Fibroblast of lung (primary cell): ENCODE data around the gene KIF15. TPM values are rescaled to one million over a fixed set of nuclear protein-coding genes. Genes with fewer than 3 reads are reported as not detected.
A peak's percentile ranks its signal among the peaks of the same experiment; 100 is the strongest.
"Not testable (repeated sequence)": the region's sequence is repeated elsewhere in the genome, so short reads cannot be mapped to it uniquely, and the experiment has no call there.

Experiments
- DNase-seq, 2 donors: peaks; one replicate each; pipeline versions ENCODE4 v3.0.0 to v3.0.0-alpha.2; 2010; ENCODE audit warnings: low read depth in 2 of 2
- H2AFZ ChIP-seq: 2 replicates; pipeline ENCODE4 v1.5.1; 2012; ENCODE audit warnings: low read length, control low read depth, inconsistent platforms
- H3K27ac ChIP-seq: 2 replicates; pipeline ENCODE4 v1.5.1; 2011; ENCODE audit warnings: low read length, control low read depth; ENCODE audit not compliant: insufficient read depth
- H3K27me3 ChIP-seq: 2 replicates; pipeline ENCODE4 v1.5.1; 2011; ENCODE audit warnings: mild to moderate bottlenecking, low read length; ENCODE audit not compliant: control insufficient read depth, insufficient read depth
- H3K36me3 ChIP-seq: 2 replicates; pipeline ENCODE4 v1.5.1; 2011; ENCODE audit warnings: low read length; ENCODE audit not compliant: control insufficient read depth, insufficient read depth
- H3K4me1 ChIP-seq: 2 replicates; pipeline ENCODE4 v1.5.1; 2011; ENCODE audit warnings: low read length; ENCODE audit not compliant: control insufficient read depth, insufficient read depth; ENCODE audit errors: extremely low read depth
- H3K4me2 ChIP-seq: 2 replicates; pipeline ENCODE4 v1.5.1; 2011; ENCODE audit warnings: low read length, control low read depth; ENCODE audit not compliant: insufficient read depth; ENCODE audit errors: extremely low read depth
- H3K4me3 ChIP-seq, 4 experiments: fragments of 200-600 bp in 1 of 4; sonication (generic) in 1 of 4; replicated peaks in 1 of 4; 2 replicates each; pipeline ENCODE4 v1.5.1; 2011 to 2016; ENCODE audit warnings: low read length in 4 of 4, low read depth in 3 of 4, mild to moderate bottlenecking in 3 of 4, control low read depth in 2 of 4, inconsistent platforms in 1 of 4, mixed read lengths in 1 of 4; ENCODE audit not compliant: insufficient read depth in 1 of 4; ENCODE audit errors: control extremely low read depth in 1 of 4
- H3K79me2 ChIP-seq: 2 replicates; pipeline ENCODE4 v1.5.1; 2012; ENCODE audit warnings: mild to moderate bottlenecking, low read length, inconsistent platforms; ENCODE audit not compliant: control insufficient read depth, insufficient read depth
- H3K9ac ChIP-seq: 2 replicates; pipeline ENCODE4 v1.5.1; 2011; ENCODE audit warnings: mild to moderate bottlenecking, low read length, control low read depth; ENCODE audit not compliant: insufficient read depth
- H3K9me3 ChIP-seq: 2 replicates; pipeline ENCODE4 v1.5.1; 2012; ENCODE audit warnings: low read depth, low read length; ENCODE audit not compliant: control insufficient read depth, insufficient read depth
- H4K20me1 ChIP-seq: 2 replicates; pipeline ENCODE4 v1.5.1; 2011; ENCODE audit warnings: low read length; ENCODE audit not compliant: control insufficient read depth, insufficient read depth; ENCODE audit errors: extremely low read depth
- EZH2 ChIP-seq: IDR thresholded peaks from 2 replicates; pipeline ENCODE4 v1.5.1; 2012; ENCODE audit warnings: low read length, control low read depth, mild to moderate bottlenecking; ENCODE audit errors: missing control alignments
- polyA plus RNA-seq, 2 donors: library from polyadenylated mRNA; depleted of rRNA in 1 of 2; stranded (reverse) in 1 of 2; unstranded in 1 of 2; fragments of >200 nt; gene quantifications; 2 replicates each; pipeline ENCODE4 v1.2.1, GENCODE V29; 2011 to 2012; ENCODE audit warnings: missing spikeins in 1 of 2
- total RNA-seq: library from RNA; depleted of rRNA; stranded (reverse); fragments of >200 nt; gene quantifications from 2 replicates; pipeline ENCODE4 v1.2.1, GENCODE V29; 2014
- TF ChIP-seq, protein P1 (sequence below), 2 donors: IDR thresholded peaks in 1 of 2; conservative IDR thresholded peaks in 1 of 2; 1 replicate in 1 of 2; 2 replicates in 1 of 2; pipeline ENCODE4 v1.5.1; 2011 to 2012; ENCODE audit warnings: low read length in 2 of 2, control low read depth in 1 of 2, inconsistent platforms in 1 of 2, low read depth in 1 of 2, mild to moderate bottlenecking in 1 of 2

KIF15 gene
- total and polyA plus RNA-seq, 2 donors (not counting 1 experiment from before 2014, with no cell fraction given) = 3.1 to 3.8 TPM

GRCh38 chr3:44842376-44842775 is 80.8 kb downstream of the KIF15 start:
- no peaks in the 10 kb centered on the region for H4K20me1 ChIP-seq
- DNase-seq = peak in 1 of 2 donors; percentile 7

DNA sequence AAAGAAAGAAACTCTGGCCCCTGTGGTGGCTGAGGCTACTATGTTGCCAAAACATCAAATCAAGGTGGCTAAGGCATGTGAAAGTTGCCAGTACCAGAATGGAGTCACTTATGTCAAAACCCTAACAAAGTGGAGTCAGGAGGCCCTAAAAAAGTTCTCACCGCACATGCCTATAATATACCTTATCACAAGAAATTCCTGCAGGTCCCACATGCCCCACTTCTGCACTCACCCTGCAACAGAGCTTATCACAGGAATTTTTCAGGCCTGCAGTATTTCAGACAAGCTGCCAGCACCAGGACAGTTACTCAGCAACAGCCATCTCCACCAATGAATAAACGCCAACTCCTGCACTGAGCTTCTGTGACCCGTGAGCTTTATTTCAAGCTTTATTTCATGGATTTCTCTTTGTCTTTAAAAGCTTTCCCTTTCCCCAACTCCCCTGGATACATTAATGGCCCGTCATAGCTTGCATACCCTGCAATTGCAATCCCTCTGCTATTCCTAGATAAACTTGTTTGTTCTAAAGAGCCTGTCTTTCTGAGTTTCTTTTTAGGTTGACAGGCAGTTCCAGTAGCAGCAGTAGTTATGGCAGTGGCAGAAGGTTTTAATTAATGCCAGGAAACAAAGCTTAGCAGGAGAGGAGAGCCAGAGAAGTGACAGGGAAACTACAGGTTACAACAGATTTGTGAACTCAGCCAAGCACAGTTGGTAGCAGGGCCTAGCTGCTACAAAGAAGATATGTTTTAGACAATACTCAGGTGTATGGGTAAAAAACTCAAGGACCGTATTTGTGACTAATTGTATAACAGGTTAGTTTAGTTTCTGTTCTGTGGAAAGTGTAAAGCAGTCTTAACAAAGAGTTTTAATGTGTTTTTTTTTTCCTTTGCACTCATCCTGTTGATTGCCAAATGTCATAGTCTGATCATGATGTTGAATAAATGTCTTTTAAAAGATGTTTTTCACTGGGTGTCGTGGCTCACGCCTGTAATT is 84.2 kb downstream of the KIF15 start:
- Histone ChIP-seq H3K9ac (no peak overlapping the region), H2AFZ (no peak overlapping the region), H3K4me2 (no peak overlapping the region), H4K20me1 (no peaks in the 10 kb centered on the region), H3K79me2 (no peaks in the 10 kb centered on the region), H3K27ac (no peak overlapping the region), H3K4me3 (no peak overlapping the region), H3K36me3 (no peaks in the 10 kb centered on the region), H3K9me3 (no peaks in the 10 kb centered on the region), H3K4me1 (no peaks in the 10 kb centered on the region), H3K27me3 (no peaks in the 10 kb centered on the region)
- DNase-seq = peak in 1 of 2 donors; percentile 88
- TF ChIP-seq, protein P1, sequence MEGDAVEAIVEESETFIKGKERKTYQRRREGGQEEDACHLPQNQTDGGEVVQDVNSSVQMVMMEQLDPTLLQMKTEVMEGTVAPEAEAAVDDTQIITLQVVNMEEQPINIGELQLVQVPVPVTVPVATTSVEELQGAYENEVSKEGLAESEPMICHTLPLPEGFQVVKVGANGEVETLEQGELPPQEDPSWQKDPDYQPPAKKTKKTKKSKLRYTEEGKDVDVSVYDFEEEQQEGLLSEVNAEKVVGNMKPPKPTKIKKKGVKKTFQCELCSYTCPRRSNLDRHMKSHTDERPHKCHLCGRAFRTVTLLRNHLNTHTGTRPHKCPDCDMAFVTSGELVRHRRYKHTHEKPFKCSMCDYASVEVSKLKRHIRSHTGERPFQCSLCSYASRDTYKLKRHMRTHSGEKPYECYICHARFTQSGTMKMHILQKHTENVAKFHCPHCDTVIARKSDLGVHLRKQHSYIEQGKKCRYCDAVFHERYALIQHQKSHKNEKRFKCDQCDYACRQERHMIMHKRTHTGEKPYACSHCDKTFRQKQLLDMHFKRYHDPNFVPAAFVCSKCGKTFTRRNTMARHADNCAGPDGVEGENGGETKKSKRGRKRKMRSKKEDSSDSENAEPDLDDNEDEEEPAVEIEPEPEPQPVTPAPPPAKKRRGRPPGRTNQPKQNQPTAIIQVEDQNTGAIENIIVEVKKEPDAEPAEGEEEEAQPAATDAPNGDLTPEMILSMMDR (conservative IDR thresholded peaks at IDR 0.05 in 1 of 2, IDR thresholded peaks at IDR 0.05 in 1 of 2; ENCODE audit: low read depth in 1 of 2, low read length in 2 of 2) = no peak
- no peak for TF ChIP-seq EZH2

More at GRCh38 chr3:44842376-44842775, 80.8 kb downstream of the KIF15 start:
- no peaks in the 10 kb centered on the region for H3K4me1 ChIP-seq
- H3K4me3 ChIP-seq = no peak overlapping the region
- no peaks in the 10 kb centered on the region for H3K27me3 ChIP-seq
- TF ChIP-seq, protein P1 (conservative IDR thresholded peaks at IDR 0.05 in 1 of 2, IDR thresholded peaks at IDR 0.05 in 1 of 2; ENCODE audit: low read depth in 1 of 2, low read length in 2 of 2) = no peak
- no peak for TF ChIP-seq EZH2
- H3K27ac ChIP-seq = no peak overlapping the region
- H3K36me3 ChIP-seq = no peaks in the 10 kb centered on the region
- H2AFZ ChIP-seq = no peak overlapping the region
- no peaks in the 10 kb centered on the region for H3K9me3 ChIP-seq
- no peak overlapping the region for H3K4me2 ChIP-seq
- H3K79me2 ChIP-seq = no peaks in the 10 kb centered on the region
- no peak overlapping the region for H3K9ac ChIP-seq

- Histone ChIP-seq H3K36me3 (no peaks in the 10 kb centered on the region), H3K9me3 (no peaks in the 10 kb centered on the region), H3K4me2 (no peak overlapping the region), H2AFZ (no peak overlapping the region), H3K27me3 (no peaks in the 10 kb centered on the region), H3K4me3 (no peak overlapping the region), H4K20me1 (no peaks in the 10 kb centered on the region), H3K27ac (no peak overlapping the region), H3K79me2 (no peaks in the 10 kb centered on the region), H3K4me1 (no peaks in the 10 kb centered on the region), H3K9ac (no peak overlapping the region)
- DNase-seq = no peak
- TF ChIP-seq EZH2 = no peak
- TF ChIP-seq, protein P1 (conservative IDR thresholded peaks at IDR 0.05 in 1 of 2, IDR thresholded peaks at IDR 0.05 in 1 of 2; ENCODE audit: low read depth in 1 of 2, low read length in 2 of 2) = no peak
Measured at GRCh38 chr3:44848634-44849033, 87.0 kb downstream of the KIF15 start.

DNA sequence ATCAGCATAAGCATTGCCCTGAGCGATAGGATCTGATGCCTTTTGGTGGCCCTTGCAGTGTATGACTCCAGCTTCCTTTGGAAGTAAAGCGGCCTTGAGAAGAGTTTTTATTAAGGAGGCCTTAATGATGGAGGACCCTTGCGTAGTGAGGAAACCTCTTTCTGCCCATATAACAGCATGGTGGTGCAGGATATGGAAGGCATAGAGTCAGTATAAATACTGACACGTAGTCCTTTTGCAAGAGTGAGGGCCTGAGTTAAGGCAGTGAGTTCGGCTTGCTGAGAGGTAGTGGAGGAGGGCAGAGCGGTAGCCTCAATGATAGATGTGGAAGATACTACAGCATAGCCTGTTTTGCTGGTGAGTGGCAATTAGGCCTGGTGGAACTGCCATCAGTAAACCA is 95.1 kb downstream of the KIF15 start:
- H3K79me2 ChIP-seq, H3K4me1 ChIP-seq, H3K9ac ChIP-seq, H2AFZ ChIP-seq, H3K4me3 ChIP-seq, H3K27ac ChIP-seq, H3K4me2 ChIP-seq, H4K20me1 ChIP-seq, H3K27me3 ChIP-seq, DNase-seq, H3K36me3 ChIP-seq, H3K9me3 ChIP-seq: not testable (repeated sequence)
